Activated gamma-delta T cell treated with anti-CD3 and anti-CD28 coated beads, Interleukin-2, amount 50 U/mL, for 16 hours (primary cell): Measurements from ENCODE around the gene RFPL1.

Experiments used
- DNase-seq: peaks from one replicate; pipeline ENCODE4 v3.0.0-alpha.2; 2020; ENCODE audit warnings: low read depth

Gene RFPL1

GRCh38 chr22:29443452-29443851 lies 5.1 kb downstream of the RFPL1 start:
- no peak for DNase-seq

- DNase-seq = no peak
Observed at GRCh38 chr22:29443861-29444792, 5.7 kb downstream of the RFPL1 start.

- DNase-seq = no peak
Observed at GRCh38 chr22:29445508-29445907, 7.1 kb downstream of the RFPL1 start.

GRCh38 chr22:29447906-29448305 lies 9.5 kb downstream of the RFPL1 start:
- DNase-seq = no peak

GRCh38 chr22:29449296-29449875 lies 11.0 kb downstream of the RFPL1 start:
- no peak for DNase-seq

- DNase-seq = no peak
Observed at GRCh38 chr22:29450222-29450621, 11.8 kb downstream of the RFPL1 start.

- no peak for DNase-seq
Observed at GRCh38 chr22:29451863-29452262, 13.5 kb downstream of the RFPL1 start.

GRCh38 chr22:29454276-29454675 lies 15.9 kb downstream of the RFPL1 start:
- no peak for DNase-seq

- no peak for DNase-seq
Observed at GRCh38 chr22:29456211-29456671, 17.9 kb downstream of the RFPL1 start.

GRCh38 chr22:29457730-29458129 lies 19.3 kb downstream of the RFPL1 start:
- no peak for DNase-seq

- no peak for DNase-seq
Observed at GRCh38 chr22:29458551-29458950, 20.2 kb downstream of the RFPL1 start.

GRCh38 chr22:29459773-29460172 lies 21.4 kb downstream of the RFPL1 start:
- DNase-seq = no peak

- no peak for DNase-seq
Observed at GRCh38 chr22:29461263-29461662, 22.9 kb downstream of the RFPL1 start.

GRCh38 chr22:29463629-29464028 lies 25.2 kb downstream of the RFPL1 start:
- no peak for DNase-seq

- DNase-seq = no peak
Observed at GRCh38 chr22:29464581-29464980, 26.2 kb downstream of the RFPL1 start.

- no peak for DNase-seq
Observed at GRCh38 chr22:29469755-29470154, 31.4 kb downstream of the RFPL1 start.

GRCh38 chr22:29470159-29470855 lies 31.9 kb downstream of the RFPL1 start:
- peak; percentile 38 for DNase-seq

GRCh38 chr22:29473001-29473400 lies 34.6 kb downstream of the RFPL1 start:
- no peak for DNase-seq

GRCh38 chr22:29475550-29475949 lies 37.2 kb downstream of the RFPL1 start:
- DNase-seq = no peak

- DNase-seq = no peak
Observed at GRCh38 chr22:29476116-29476515, 37.7 kb downstream of the RFPL1 start.

- no peak for DNase-seq
Observed at GRCh38 chr22:29477723-29478318, 39.4 kb downstream of the RFPL1 start.
